ENCODE data around the gene SNX10.
"Not testable (repeated sequence)": the region's sequence is repeated elsewhere in the genome, so short reads cannot be mapped to it uniquely, and the experiment has no call there.

The SNX10 gene, protein sequence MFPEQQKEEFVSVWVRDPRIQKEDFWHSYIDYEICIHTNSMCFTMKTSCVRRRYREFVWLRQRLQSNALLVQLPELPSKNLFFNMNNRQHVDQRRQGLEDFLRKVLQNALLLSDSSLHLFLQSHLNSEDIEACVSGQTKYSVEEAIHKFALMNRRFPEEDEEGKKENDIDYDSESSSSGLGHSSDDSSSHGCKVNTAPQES

DNA sequence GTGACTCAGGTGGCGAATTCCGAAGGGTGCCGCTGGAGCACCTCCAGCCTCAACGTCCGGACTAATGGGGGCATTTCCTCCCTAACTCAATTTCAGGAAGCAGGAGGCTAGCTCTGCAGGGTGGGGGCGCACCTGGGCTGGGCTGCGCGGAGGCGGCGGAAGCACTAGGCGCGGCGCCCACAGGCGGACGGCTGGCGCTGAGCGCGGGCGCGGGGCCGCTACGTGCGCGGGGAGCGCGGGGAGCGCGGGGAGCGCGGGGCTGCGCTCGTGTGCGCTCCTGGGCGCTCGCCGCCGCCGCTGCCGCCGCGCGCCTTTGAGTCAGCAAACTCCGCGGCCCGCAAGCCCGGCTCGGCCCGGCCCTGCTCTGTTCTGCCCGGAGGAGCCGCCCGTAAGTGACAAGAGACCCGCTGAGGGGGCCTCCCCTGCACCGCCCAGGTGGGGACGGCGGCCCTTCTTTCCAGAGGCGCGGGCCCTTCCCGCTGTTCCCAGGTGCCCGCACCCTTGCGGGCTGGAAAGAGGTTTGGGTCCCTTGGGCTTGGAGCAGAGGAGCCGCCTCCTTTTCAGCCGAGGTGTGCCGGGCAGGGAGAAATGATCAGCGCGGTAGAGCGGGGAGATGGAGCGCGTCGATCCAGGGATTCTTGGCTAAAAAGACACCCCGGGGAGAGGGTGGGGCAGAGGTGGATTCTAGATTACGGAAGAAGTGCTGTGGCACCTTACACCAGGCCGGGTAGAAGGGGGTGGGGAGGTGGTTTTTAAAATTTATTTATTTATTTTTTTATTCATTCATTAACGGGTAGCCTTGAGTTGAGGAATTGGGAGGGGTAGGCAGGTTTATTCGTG, at the start of gene SNX10:
TSS of gene SNX10 (plus strand) at position 164 of the 840 bp plus-strand sequence. CDS start 54,581 bp downstream, outside the sequence.
- peaks cover 0 to 3% (median 0%) of the 10 kb centered on the region in 5 donors for H3K27me3 ChIP-seq (ENCODE audit: control insufficient read depth in 5 of 5, insufficient read depth in 4 of 5, low read length in 5 of 5)
- no peaks in the 10 kb centered on the region for H3K9me3 ChIP-seq (ENCODE audit: control insufficient read depth in 5 of 5, low read length in 5 of 5)
- H3K9ac ChIP-seq (ENCODE audit: low read length in 5 of 5): peak within 1 kb of the TSS in 4 of 5 donors; percentile 54 to 83 (median 79)
- H3K36me3 ChIP-seq (ENCODE audit: control insufficient read depth in 5 of 5, insufficient read depth in 5 of 5, low read length in 5 of 5): no peaks in the 10 kb centered on the region
- H3K4me1 ChIP-seq (ENCODE audit: control insufficient read depth in 5 of 5, insufficient read depth in 5 of 5, low read length in 5 of 5): peaks cover 6 to 31% (median 18%) of the 10 kb centered on the region in 5 donors
- peak within 1 kb of the TSS; percentile 13 for H3K27ac ChIP-seq (ENCODE audit: low read depth, low read length)
- H3K4me3 ChIP-seq (ENCODE audit: low read depth in 1 of 5, low read length in 5 of 5): peak within 1 kb of the TSS; percentile 63 to 81 (median 76)

DNA sequence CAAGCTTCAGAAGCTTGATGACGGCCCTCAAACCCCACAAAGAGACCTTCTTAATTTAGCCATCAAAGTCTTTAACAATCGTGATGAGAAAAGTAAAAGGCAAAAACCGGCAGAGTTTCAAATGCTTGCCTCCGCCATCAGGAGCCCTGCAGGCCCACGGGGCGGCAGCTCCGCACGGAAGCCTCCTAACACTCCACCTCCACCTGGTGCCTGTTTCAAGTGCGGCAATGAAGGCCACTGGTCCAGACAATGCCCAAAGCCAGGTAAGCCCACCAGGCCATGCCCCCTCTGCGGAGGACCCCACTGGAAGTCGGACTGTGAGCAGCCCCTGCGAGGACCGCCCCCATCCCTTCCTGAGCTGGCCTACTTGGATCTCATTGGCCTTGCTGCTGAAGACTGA, 46.5 kb upstream of the SNX10 start:
- no peak overlapping the region for H3K27ac ChIP-seq (ENCODE audit: low read depth, low read length)
- H3K9me3 ChIP-seq (ENCODE audit: control insufficient read depth in 5 of 5, low read length in 5 of 5): no peaks in the 10 kb centered on the region
- H3K27me3 ChIP-seq (ENCODE audit: control insufficient read depth in 5 of 5, insufficient read depth in 4 of 5, low read length in 5 of 5): no peaks in the 10 kb centered on the region
- no peak overlapping the region for H3K9ac ChIP-seq (ENCODE audit: low read length in 5 of 5)
- H3K4me3 ChIP-seq (ENCODE audit: low read depth in 1 of 5, low read length in 5 of 5): no peak overlapping the region
- no peaks in the 10 kb centered on the region for H3K36me3 ChIP-seq (ENCODE audit: control insufficient read depth in 5 of 5, insufficient read depth in 5 of 5, low read length in 5 of 5)
- H3K4me1 ChIP-seq (ENCODE audit: control insufficient read depth in 5 of 5, insufficient read depth in 5 of 5, low read length in 5 of 5): no peaks in the 10 kb centered on the region

DNA sequence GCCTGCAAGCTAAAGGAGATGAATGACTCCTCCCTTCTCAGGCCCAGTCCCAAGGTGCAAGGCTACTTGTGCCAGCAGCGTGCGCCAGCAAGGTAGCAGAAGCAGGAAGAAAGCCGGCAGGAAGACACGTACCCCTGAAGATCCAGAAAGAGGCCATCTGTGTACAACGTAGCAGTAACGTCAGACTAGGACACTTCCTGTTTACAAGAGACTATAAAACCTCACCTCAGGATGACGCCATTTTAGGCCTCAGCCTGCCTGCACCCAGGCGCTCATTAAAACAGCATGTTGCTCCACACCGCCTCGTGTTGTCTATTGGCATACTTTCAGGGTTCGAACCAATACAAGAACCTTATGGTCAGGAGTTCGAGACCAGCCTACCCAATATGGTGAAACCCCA, 41.4 kb upstream of the SNX10 start:
- H3K4me3 ChIP-seq (ENCODE audit: low read depth in 1 of 5, low read length in 5 of 5): no peak overlapping the region
- no peak overlapping the region for H3K27ac ChIP-seq (ENCODE audit: low read depth, low read length)
- H3K9me3 ChIP-seq (ENCODE audit: control insufficient read depth in 5 of 5, low read length in 5 of 5): peaks cover 0 to 2% (median 0%) of the 10 kb centered on the region in 5 donors
- H3K36me3 ChIP-seq (ENCODE audit: control insufficient read depth in 5 of 5, insufficient read depth in 5 of 5, low read length in 5 of 5): no peaks in the 10 kb centered on the region
- no peak overlapping the region for H3K9ac ChIP-seq (ENCODE audit: low read length in 5 of 5)
- no peaks in the 10 kb centered on the region for H3K27me3 ChIP-seq (ENCODE audit: control insufficient read depth in 5 of 5, insufficient read depth in 4 of 5, low read length in 5 of 5)
- no peaks in the 10 kb centered on the region for H3K4me1 ChIP-seq (ENCODE audit: control insufficient read depth in 5 of 5, insufficient read depth in 5 of 5, low read length in 5 of 5)

DNA sequence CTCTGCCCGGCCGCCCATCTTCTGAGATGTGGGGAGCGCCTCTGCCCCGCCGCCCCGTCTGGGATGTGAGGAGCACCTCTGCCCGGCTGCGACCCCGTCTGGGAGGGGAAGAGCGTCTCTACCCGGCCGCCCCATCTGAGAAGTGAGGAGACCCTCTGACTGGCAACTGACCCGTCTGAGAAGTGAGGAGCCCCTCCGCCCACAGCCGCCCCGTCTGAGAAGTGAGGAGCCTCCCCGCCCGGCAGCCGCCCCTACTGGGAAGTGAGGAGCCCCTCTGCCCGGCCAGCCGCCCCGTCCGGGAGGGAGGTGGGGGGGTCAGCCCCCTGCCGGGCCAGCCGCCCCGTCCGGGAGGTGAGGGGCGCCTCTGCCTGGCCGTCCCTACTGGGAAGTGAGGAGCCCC, 29.8 kb upstream of the SNX10 start:
- not testable (repeated sequence) for H3K9me3 ChIP-seq (ENCODE audit: control insufficient read depth in 5 of 5, low read length in 5 of 5); H3K4me1 ChIP-seq (ENCODE audit: control insufficient read depth in 5 of 5, insufficient read depth in 5 of 5, low read length in 5 of 5); H3K36me3 ChIP-seq (ENCODE audit: control insufficient read depth in 5 of 5, insufficient read depth in 5 of 5, low read length in 5 of 5); H3K4me3 ChIP-seq (ENCODE audit: low read depth in 1 of 5, low read length in 5 of 5); H3K9ac ChIP-seq (ENCODE audit: low read length in 5 of 5); H3K27me3 ChIP-seq (ENCODE audit: control insufficient read depth in 5 of 5, insufficient read depth in 4 of 5, low read length in 5 of 5); H3K27ac ChIP-seq (ENCODE audit: low read depth, low read length)

DNA sequence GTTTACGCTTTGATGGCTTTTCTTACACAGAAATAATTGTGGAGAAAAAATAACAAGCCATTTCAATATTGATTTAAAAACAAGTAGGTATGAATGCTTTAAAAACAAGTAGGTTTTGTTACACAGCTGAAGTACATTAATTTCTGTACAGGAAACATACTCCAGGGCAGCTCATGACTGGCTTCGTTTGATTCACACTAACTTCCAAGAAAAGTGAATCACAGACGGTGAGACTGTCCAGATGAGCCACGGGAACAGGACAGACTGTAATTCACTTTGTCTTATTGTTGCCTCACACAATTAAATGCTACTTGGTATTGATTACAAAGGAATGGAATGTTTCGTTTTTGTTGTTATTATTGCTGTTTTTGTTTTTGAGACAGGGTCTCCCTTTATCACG, 26.6 kb upstream of the SNX10 start:
- Histone ChIP-seq H3K4me3 (ENCODE audit: low read depth in 1 of 5, low read length in 5 of 5) (no peak overlapping the region), H3K4me1 (ENCODE audit: control insufficient read depth in 5 of 5, insufficient read depth in 5 of 5, low read length in 5 of 5) (no peaks in the 10 kb centered on the region), H3K27ac (ENCODE audit: low read depth, low read length) (no peak overlapping the region), H3K9me3 (ENCODE audit: control insufficient read depth in 5 of 5, low read length in 5 of 5) (peaks cover 0 to 8% (median 0%) of the 10 kb centered on the region in 5 donors), H3K9ac (ENCODE audit: low read length in 5 of 5) (no peak overlapping the region), H3K27me3 (ENCODE audit: control insufficient read depth in 5 of 5, insufficient read depth in 4 of 5, low read length in 5 of 5) (no peaks in the 10 kb centered on the region), H3K36me3 (ENCODE audit: control insufficient read depth in 5 of 5, insufficient read depth in 5 of 5, low read length in 5 of 5) (no peaks in the 10 kb centered on the region)

DNA sequence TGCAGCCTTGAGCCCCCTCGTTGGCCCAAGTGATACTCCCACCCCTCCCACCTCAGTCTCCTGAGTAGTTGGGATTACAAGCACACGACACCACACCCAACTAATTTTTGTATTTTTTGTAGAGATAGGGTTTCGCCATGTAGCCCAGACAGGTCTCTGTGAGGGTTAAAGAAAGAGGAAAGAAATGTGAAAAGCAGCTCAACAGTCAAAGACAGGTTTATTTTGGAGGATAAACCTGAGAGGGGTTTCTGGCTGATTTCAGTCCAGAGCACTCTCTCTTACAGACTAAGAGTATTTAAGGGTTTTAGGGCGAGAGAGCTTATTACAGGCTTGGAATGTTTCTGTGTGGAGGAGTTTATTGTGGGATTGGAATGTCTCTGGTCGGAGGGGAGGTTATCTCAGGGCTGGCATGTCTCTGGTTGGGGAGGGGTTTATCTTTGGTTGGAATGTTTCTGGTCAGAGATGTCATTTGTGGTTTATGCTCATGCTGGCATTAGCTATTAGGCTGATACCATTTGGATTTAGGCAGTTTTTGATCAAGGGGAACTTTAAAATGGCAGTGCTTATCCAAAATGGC, 26.1 kb upstream of the SNX10 start:
- no peak overlapping the region for H3K4me3 ChIP-seq (ENCODE audit: low read depth in 1 of 5, low read length in 5 of 5)
- H3K36me3 ChIP-seq (ENCODE audit: control insufficient read depth in 5 of 5, insufficient read depth in 5 of 5, low read length in 5 of 5): no peaks in the 10 kb centered on the region
- H3K27me3 ChIP-seq (ENCODE audit: control insufficient read depth in 5 of 5, insufficient read depth in 4 of 5, low read length in 5 of 5): no peaks in the 10 kb centered on the region
- no peaks in the 10 kb centered on the region for H3K4me1 ChIP-seq (ENCODE audit: control insufficient read depth in 5 of 5, insufficient read depth in 5 of 5, low read length in 5 of 5)
- H3K9me3 ChIP-seq (ENCODE audit: control insufficient read depth in 5 of 5, low read length in 5 of 5): peaks cover 0 to 8% (median 0%) of the 10 kb centered on the region in 5 donors
- H3K27ac ChIP-seq (ENCODE audit: low read depth, low read length): no peak overlapping the region
- H3K9ac ChIP-seq (ENCODE audit: low read length in 5 of 5): no peak overlapping the region

DNA sequence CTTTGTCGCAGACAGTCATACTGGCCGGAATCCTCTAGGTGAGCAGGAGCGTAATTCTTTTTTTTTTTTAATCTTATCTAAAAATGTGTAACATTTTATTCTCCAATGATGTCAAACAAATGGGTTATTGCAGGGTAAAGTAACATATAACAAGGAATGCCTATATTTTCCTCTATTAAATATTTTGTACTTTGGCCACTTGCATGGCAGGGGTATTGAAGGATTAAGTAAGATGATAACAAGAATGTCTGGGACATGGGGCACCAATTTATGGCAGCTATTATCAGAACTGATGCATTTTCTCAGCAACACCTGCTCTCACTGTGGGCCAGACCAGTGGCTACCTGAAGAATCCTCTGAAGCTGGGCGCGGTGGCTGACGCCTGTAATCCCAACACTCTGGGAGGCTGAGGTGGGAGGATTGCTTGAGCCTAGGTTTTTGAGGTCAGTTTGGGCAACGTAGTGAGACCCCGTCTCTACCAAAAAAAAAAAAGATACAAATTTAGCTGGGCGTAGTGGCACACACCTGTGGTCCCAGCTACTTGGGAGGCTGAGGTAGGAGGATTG, 24.0 kb upstream of the SNX10 start:
- no peaks in the 10 kb centered on the region for H3K36me3 ChIP-seq (ENCODE audit: control insufficient read depth in 5 of 5, insufficient read depth in 5 of 5, low read length in 5 of 5)
- peaks cover 0 to 8% (median 0%) of the 10 kb centered on the region in 5 donors for H3K9me3 ChIP-seq (ENCODE audit: control insufficient read depth in 5 of 5, low read length in 5 of 5)
- no peaks in the 10 kb centered on the region for H3K27me3 ChIP-seq (ENCODE audit: control insufficient read depth in 5 of 5, insufficient read depth in 4 of 5, low read length in 5 of 5)
- H3K27ac ChIP-seq (ENCODE audit: low read depth, low read length): no peak overlapping the region
- no peaks in the 10 kb centered on the region for H3K4me1 ChIP-seq (ENCODE audit: control insufficient read depth in 5 of 5, insufficient read depth in 5 of 5, low read length in 5 of 5)
- no peak overlapping the region for H3K4me3 ChIP-seq (ENCODE audit: low read depth in 1 of 5, low read length in 5 of 5)
- H3K9ac ChIP-seq (ENCODE audit: low read length in 5 of 5): no peak overlapping the region

DNA sequence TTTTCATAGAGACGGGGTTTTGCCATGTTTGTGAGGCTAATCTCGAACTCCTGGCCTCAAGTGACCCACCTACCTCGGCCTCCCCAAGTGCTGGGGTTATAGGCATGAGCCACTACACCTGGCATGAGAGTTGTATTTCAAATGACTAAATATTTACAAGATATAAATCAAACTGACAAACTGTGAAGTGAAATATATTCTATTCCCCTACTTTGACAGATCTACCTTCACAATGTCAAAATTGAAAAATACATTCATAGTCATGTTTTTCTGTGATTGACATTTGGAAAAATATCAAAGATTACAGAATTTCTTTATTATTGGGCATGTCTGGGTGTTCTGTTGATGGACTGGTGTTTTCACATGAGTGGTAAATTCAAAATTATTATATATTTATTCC, 16.4 kb upstream of the SNX10 start:
- H3K27ac ChIP-seq (ENCODE audit: low read depth, low read length): no peak overlapping the region
- H3K4me3 ChIP-seq (ENCODE audit: low read depth in 1 of 5, low read length in 5 of 5): no peak overlapping the region
- H3K9me3 ChIP-seq (ENCODE audit: control insufficient read depth in 5 of 5, low read length in 5 of 5): no peaks in the 10 kb centered on the region
- peaks cover 0 to 6% (median 0%) of the 10 kb centered on the region in 5 donors for H3K4me1 ChIP-seq (ENCODE audit: control insufficient read depth in 5 of 5, insufficient read depth in 5 of 5, low read length in 5 of 5)
- no peaks in the 10 kb centered on the region for H3K36me3 ChIP-seq (ENCODE audit: control insufficient read depth in 5 of 5, insufficient read depth in 5 of 5, low read length in 5 of 5)
- H3K9ac ChIP-seq (ENCODE audit: low read length in 5 of 5): no peak overlapping the region
- no peaks in the 10 kb centered on the region for H3K27me3 ChIP-seq (ENCODE audit: control insufficient read depth in 5 of 5, insufficient read depth in 4 of 5, low read length in 5 of 5)

DNA sequence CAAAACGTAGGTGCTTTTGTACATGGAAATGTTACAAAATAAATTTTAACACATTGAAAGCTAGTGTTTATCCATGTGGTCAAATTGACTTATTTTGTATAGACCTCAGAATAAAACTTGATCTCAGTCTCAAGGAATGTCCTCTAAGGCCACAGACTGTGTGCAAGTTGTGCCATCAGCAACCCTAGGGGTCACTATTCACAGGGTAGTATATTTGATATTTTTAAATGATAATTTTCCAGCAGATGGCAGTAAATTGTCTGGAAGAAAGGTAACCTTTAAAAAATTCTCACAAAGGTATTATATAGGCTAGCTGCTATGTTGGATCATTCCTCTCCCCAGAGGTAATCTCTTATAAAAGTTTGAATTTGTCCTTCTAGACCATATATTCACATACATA, 12.9 kb upstream of the SNX10 start:
- Histone ChIP-seq H3K9me3 (ENCODE audit: control insufficient read depth in 5 of 5, low read length in 5 of 5) (no peaks in the 10 kb centered on the region), H3K9ac (ENCODE audit: low read length in 5 of 5) (peak overlapping the region in 1 of 5 donors; percentile 35), H3K4me3 (ENCODE audit: low read depth in 1 of 5, low read length in 5 of 5) (no peak overlapping the region), H3K4me1 (ENCODE audit: control insufficient read depth in 5 of 5, insufficient read depth in 5 of 5, low read length in 5 of 5) (peaks cover 0 to 6% (median 0%) of the 10 kb centered on the region in 5 donors), H3K27me3 (ENCODE audit: control insufficient read depth in 5 of 5, insufficient read depth in 4 of 5, low read length in 5 of 5) (no peaks in the 10 kb centered on the region), H3K36me3 (ENCODE audit: control insufficient read depth in 5 of 5, insufficient read depth in 5 of 5, low read length in 5 of 5) (no peaks in the 10 kb centered on the region), H3K27ac (ENCODE audit: low read depth, low read length) (no peak overlapping the region)

DNA sequence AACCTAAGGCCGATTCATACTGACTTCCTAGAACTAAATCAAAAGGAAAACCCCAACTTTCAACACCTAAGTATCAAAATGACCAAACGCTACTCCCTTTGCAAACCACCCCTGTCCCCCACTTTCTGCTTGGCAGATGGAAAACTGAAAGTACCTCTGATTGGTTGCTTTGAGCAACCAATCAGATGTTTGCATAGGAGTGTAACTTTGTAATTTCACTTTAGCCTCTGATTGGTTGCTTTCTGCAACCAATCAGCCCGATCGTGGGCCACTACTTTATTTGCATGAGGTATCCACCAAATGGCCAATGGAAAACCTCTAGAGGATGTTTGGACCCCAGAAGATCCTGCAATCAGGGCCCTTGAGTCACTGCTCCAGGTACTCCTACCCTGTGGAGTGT, 12.3 kb upstream of the SNX10 start:
- Histone ChIP-seq H3K27me3 (ENCODE audit: control insufficient read depth in 5 of 5, insufficient read depth in 4 of 5, low read length in 5 of 5) (no peaks in the 10 kb centered on the region), H3K9ac (ENCODE audit: low read length in 5 of 5) (no peak overlapping the region), H3K4me1 (ENCODE audit: control insufficient read depth in 5 of 5, insufficient read depth in 5 of 5, low read length in 5 of 5) (peaks cover 0 to 6% (median 0%) of the 10 kb centered on the region in 5 donors), H3K4me3 (ENCODE audit: low read depth in 1 of 5, low read length in 5 of 5) (no peak overlapping the region), H3K9me3 (ENCODE audit: control insufficient read depth in 5 of 5, low read length in 5 of 5) (no peaks in the 10 kb centered on the region), H3K27ac (ENCODE audit: low read depth, low read length) (no peak overlapping the region), H3K36me3 (ENCODE audit: control insufficient read depth in 5 of 5, insufficient read depth in 5 of 5, low read length in 5 of 5) (no peaks in the 10 kb centered on the region)

All from subcutaneous abdominal adipose tissue (tissue), 5 donors.